Mammary epithelial cell (primary cell): ENCODE results near the gene KLHL29.

Experiments
- EZH2 ChIP-seq: IDR thresholded peaks from 2 replicates; pipeline ENCODE4 v1.6.1; 2012; ENCODE audit warnings: low read length, inconsistent platforms, borderline replicate concordance
- TF ChIP-seq, protein P1 (sequence below), 2 donors: IDR thresholded peaks in 1 of 2; conservative IDR thresholded peaks in 1 of 2; 2 replicates each; pipeline ENCODE4 v1.5.1; 2011 to 2012; ENCODE audit warnings: inconsistent platforms in 2 of 2, low read length in 2 of 2, mild to moderate bottlenecking in 2 of 2, control low read depth in 1 of 2, low read depth in 1 of 2; ENCODE audit not compliant: insufficient read depth in 1 of 2; ENCODE audit errors: extremely low read depth in 1 of 2

DNA sequence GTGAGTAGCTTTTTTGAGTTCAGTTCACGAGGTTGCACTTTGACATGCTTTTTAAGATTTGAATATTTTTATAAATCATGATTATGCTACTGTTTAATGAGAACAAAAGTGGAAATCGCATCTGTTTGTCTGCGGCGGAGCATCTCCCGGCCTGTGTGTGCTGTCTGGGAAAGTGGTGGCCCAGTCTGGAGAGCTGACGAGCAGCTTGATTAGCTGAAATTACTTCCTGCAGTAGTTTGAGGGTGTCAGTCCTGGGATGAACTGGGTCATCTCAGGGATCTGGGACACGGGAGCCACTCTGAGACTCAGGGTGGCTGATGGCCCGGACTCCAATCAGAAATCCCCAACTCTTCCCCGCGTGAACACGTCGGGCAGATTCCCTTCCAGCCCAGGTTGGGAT lies 115.9 kb downstream of the KLHL29 start:
- TF ChIP-seq, protein P1, sequence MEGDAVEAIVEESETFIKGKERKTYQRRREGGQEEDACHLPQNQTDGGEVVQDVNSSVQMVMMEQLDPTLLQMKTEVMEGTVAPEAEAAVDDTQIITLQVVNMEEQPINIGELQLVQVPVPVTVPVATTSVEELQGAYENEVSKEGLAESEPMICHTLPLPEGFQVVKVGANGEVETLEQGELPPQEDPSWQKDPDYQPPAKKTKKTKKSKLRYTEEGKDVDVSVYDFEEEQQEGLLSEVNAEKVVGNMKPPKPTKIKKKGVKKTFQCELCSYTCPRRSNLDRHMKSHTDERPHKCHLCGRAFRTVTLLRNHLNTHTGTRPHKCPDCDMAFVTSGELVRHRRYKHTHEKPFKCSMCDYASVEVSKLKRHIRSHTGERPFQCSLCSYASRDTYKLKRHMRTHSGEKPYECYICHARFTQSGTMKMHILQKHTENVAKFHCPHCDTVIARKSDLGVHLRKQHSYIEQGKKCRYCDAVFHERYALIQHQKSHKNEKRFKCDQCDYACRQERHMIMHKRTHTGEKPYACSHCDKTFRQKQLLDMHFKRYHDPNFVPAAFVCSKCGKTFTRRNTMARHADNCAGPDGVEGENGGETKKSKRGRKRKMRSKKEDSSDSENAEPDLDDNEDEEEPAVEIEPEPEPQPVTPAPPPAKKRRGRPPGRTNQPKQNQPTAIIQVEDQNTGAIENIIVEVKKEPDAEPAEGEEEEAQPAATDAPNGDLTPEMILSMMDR (conservative IDR thresholded peaks at IDR 0.05 in 1 of 2, IDR thresholded peaks at IDR 0.05 in 1 of 2; ENCODE audit: extremely low read depth in 1 of 2, insufficient read depth in 1 of 2, low read depth in 1 of 2, low read length in 2 of 2) = no peak
- TF ChIP-seq EZH2 = no peak
